ENCODE results near the gene ATP5MC2. TPM values are rescaled to one million over a fixed set of nuclear protein-coding genes. Genes with fewer than 3 reads are reported as not detected.
"Not testable (repeated sequence)": the region's sequence is repeated elsewhere in the genome, so short reads cannot be mapped to it uniquely, and the experiment has no call there.

ATP5MC2 gene
- total RNA-seq, 2 experiments from 2014 or later: 226 to 241 TPM

GRCh38 chr12:53659011-53659551 is 16.8 kb downstream of the ATP5MC2 start:
- DNase-seq: no peak
- Mint-ChIP-seq H3K4me3 (no peak overlapping the region), H3K9me3 (no peaks in the 10 kb centered on the region), H3K4me1 (no peaks in the 10 kb centered on the region), H3K27me3 (no peaks in the 10 kb centered on the region), H3K36me3 (peaks cover 16% of the 10 kb centered on the region), H3K27ac (no peak overlapping the region)
- ATAC-seq (ENCODE audit: low read depth): no peak
- POLR2A ChIA-PET: interaction anchor here (1.3 kb wide), 1 partner anchor 79 kb away, joined by 3 read pairs; no protein-coding TSS in a partner anchor

DNA sequence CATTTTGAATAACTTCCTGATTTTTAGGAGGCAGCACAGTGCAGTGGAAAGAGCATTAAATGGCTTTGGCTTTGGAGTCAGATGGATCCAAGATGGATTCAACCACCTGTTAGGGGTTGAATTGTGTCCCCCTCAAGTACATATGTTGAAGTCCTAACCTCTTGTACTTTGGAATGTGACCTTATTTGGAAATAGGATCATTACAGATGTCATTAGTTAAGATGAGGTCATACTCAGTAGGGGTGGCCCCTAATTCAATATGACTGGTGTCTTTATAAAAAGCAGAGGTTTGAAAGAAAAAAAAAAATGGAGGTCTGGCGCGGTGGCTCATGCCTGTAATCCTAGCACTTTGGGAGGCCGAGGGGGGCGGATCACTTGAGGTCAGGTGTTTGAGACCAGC is 18.8 kb downstream of the ATP5MC2 start:
- Mint-ChIP-seq H3K27me3 (no peaks in the 10 kb centered on the region), H3K27ac (no peak overlapping the region), H3K9me3 (no peaks in the 10 kb centered on the region), H3K4me3 (no peak overlapping the region), H3K36me3 (peaks cover 4% of the 10 kb centered on the region), H3K4me1 (no peaks in the 10 kb centered on the region)
- ATAC-seq (ENCODE audit: low read depth) (no peak), DNase-seq (no peak)
- POLR2A ChIA-PET: no interaction called here

GRCh38 chr12:53653595-53653994 is 22.3 kb downstream of the ATP5MC2 start:
- Mint-ChIP-seq H3K27ac (no peak overlapping the region), H3K4me1 (no peaks in the 10 kb centered on the region), H3K36me3 (peaks cover 2% of the 10 kb centered on the region), H3K9me3 (no peaks in the 10 kb centered on the region), H3K27me3 (no peaks in the 10 kb centered on the region), H3K4me3 (no peak overlapping the region)
- POLR2A ChIA-PET: no interaction called here
- ATAC-seq (ENCODE audit: low read depth) (no peak), DNase-seq (no peak)

- no peak for DNase-seq
- no peak for ATAC-seq (ENCODE audit: low read depth)
- H3K4me3 Mint-ChIP-seq: no peak overlapping the region
- no peak overlapping the region for H3K27ac Mint-ChIP-seq
- H3K9me3 Mint-ChIP-seq: no peaks in the 10 kb centered on the region
- POLR2A ChIA-PET: no interaction called here
- peaks cover 2% of the 10 kb centered on the region for H3K36me3 Mint-ChIP-seq
- H3K4me1 Mint-ChIP-seq: no peaks in the 10 kb centered on the region
- H3K27me3 Mint-ChIP-seq: no peaks in the 10 kb centered on the region
Measured at GRCh38 chr12:53652366-53652765, 23.5 kb downstream of the ATP5MC2 start.

GRCh38 chr12:53651737-53652136 is 24.1 kb downstream of the ATP5MC2 start:
- Mint-ChIP-seq H3K27me3 (no peaks in the 10 kb centered on the region), H3K9me3 (no peaks in the 10 kb centered on the region), H3K27ac (no peak overlapping the region), H3K4me1 (no peaks in the 10 kb centered on the region), H3K36me3 (peaks cover under 1% of the 10 kb centered on the region), H3K4me3 (no peak overlapping the region)
- POLR2A ChIA-PET: no interaction called here
- ATAC-seq (ENCODE audit: low read depth) (no peak), DNase-seq (no peak)

- H3K36me3 Mint-ChIP-seq; H3K27ac Mint-ChIP-seq; H3K9me3 Mint-ChIP-seq; ATAC-seq (ENCODE audit: low read depth); H3K4me1 Mint-ChIP-seq; H3K4me3 Mint-ChIP-seq; H3K27me3 Mint-ChIP-seq; POLR2A ChIA-PET; DNase-seq: not testable (repeated sequence)
Measured at GRCh38 chr12:53646300-53646699, 29.6 kb downstream of the ATP5MC2 start.

GRCh38 chr12:53645165-53645564 is 30.7 kb downstream of the ATP5MC2 start:
- no peak for DNase-seq
- Mint-ChIP-seq H3K27me3 (peaks cover 5% of the 10 kb centered on the region), H3K36me3 (no peaks in the 10 kb centered on the region), H3K27ac (no peak overlapping the region), H3K9me3 (no peaks in the 10 kb centered on the region), H3K4me3 (no peak overlapping the region), H3K4me1 (no peaks in the 10 kb centered on the region)
- ATAC-seq (ENCODE audit: low read depth): no peak
- POLR2A ChIA-PET: interaction anchor here (0.7 kb wide), 1 partner anchor 137 kb away, joined by 5 read pairs; no protein-coding TSS in a partner anchor

DNA sequence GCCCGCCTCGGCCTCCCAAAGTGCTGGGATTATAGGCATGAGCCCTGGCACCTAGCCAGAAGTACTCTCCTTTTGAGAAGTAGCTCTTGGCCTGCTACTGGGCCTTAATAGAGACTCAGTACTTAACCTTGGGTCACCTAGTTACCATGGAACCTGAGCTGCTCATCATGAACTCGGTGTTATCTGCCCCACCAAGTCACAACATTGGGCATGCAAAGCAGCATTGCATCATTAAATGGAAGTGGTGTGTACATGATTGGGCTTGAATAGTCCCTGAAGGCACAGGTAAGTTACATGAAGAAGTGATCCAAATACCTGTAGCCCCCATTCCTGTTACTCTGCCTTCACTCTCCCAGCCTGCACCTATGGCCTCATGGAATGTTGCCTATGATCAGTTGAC is 31.8 kb downstream of the ATP5MC2 start:
- POLR2A ChIA-PET: no interaction called here
- DNase-seq: no peak
- no peak overlapping the region for H3K4me3 Mint-ChIP-seq
- no peaks in the 10 kb centered on the region for H3K36me3 Mint-ChIP-seq
- no peak overlapping the region for H3K27ac Mint-ChIP-seq
- peaks cover 6% of the 10 kb centered on the region for H3K27me3 Mint-ChIP-seq
- no peak for ATAC-seq (ENCODE audit: low read depth)
- H3K9me3 Mint-ChIP-seq: no peaks in the 10 kb centered on the region
- H3K4me1 Mint-ChIP-seq: no peaks in the 10 kb centered on the region

DNA sequence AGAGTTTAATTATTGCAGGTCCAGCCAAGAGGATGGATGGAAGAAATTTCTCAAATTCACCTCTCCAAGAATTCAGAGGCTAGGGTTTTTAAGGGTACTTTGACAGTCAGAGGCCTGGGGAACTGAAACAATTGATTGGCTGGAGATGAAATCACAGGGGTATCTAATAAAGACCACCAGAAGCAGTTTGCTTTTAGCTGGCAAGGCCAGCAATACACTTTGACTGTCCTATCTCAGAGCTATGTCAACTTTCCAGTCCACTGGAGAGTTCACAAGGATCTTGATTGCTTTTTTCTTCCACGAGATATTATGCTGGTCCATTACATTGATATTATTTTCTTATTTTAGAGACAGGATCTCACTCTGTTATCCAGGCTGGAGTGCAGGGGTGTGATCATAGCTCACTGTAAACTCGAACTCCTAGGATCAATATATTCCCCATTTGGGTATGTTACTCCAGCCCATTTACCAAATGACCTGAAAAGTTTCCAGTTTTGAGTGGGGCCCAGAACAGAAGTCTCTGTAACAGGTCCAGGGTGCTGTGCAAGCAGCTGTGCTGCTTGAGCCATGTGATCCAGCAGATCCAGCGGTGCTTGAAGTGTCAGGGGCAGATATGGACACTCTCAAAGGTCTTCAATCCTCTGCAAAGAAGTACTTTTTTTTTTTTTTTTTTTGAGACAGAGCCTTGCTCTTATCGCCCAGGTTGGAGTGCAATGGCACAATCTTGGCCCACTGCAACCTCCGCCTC is 32.5 kb downstream of the ATP5MC2 start:
- Mint-ChIP-seq H3K4me1 (no peaks in the 10 kb centered on the region), H3K36me3 (no peaks in the 10 kb centered on the region), H3K27me3 (peaks cover 8% of the 10 kb centered on the region), H3K27ac (no peak overlapping the region), H3K4me3 (no peak overlapping the region), H3K9me3 (no peaks in the 10 kb centered on the region)
- POLR2A ChIA-PET: no interaction called here
- DNase-seq: no peak
- no peak for ATAC-seq (ENCODE audit: low read depth)

- no peak overlapping the region for H3K4me3 Mint-ChIP-seq
- H3K27ac Mint-ChIP-seq: no peak overlapping the region
- no peak for DNase-seq
- POLR2A ChIA-PET: no interaction called here
- H3K9me3 Mint-ChIP-seq: no peaks in the 10 kb centered on the region
- no peaks in the 10 kb centered on the region for H3K4me1 Mint-ChIP-seq
- no peak for ATAC-seq (ENCODE audit: low read depth)
- peaks cover 6% of the 10 kb centered on the region for H3K27me3 Mint-ChIP-seq
- no peaks in the 10 kb centered on the region for H3K36me3 Mint-ChIP-seq
Measured at GRCh38 chr12:53638057-53638456, 37.8 kb downstream of the ATP5MC2 start.

- H3K36me3 Mint-ChIP-seq: no peaks in the 10 kb centered on the region
- H3K27ac Mint-ChIP-seq: no peak overlapping the region
- H3K4me3 Mint-ChIP-seq: no peak overlapping the region
- ATAC-seq (ENCODE audit: low read depth): no peak
- peaks cover 2% of the 10 kb centered on the region for H3K9me3 Mint-ChIP-seq
- peaks cover 2% of the 10 kb centered on the region for H3K4me1 Mint-ChIP-seq
- peaks cover 9% of the 10 kb centered on the region for H3K27me3 Mint-ChIP-seq
- POLR2A ChIA-PET: no interaction called here
- DNase-seq: no peak
Measured at GRCh38 chr12:53636641-53637040, 39.2 kb downstream of the ATP5MC2 start.

- H3K27ac Mint-ChIP-seq; H3K4me1 Mint-ChIP-seq; ATAC-seq (ENCODE audit: low read depth); H3K9me3 Mint-ChIP-seq; DNase-seq; H3K4me3 Mint-ChIP-seq; H3K36me3 Mint-ChIP-seq; H3K27me3 Mint-ChIP-seq; POLR2A ChIA-PET: not testable (repeated sequence)
Measured at GRCh38 chr12:53635708-53636107, 40.2 kb downstream of the ATP5MC2 start.

GRCh38 chr12:53631721-53632120 is 44.2 kb downstream of the ATP5MC2 start:
- Mint-ChIP-seq H3K36me3 (no peaks in the 10 kb centered on the region), H3K4me1 (peaks cover 2% of the 10 kb centered on the region), H3K9me3 (peaks cover 2% of the 10 kb centered on the region), H3K4me3 (no peak overlapping the region), H3K27ac (no peak overlapping the region), H3K27me3 (peaks cover 6% of the 10 kb centered on the region)
- POLR2A ChIA-PET: no interaction called here
- DNase-seq (no peak), ATAC-seq (ENCODE audit: low read depth) (no peak)

DNA sequence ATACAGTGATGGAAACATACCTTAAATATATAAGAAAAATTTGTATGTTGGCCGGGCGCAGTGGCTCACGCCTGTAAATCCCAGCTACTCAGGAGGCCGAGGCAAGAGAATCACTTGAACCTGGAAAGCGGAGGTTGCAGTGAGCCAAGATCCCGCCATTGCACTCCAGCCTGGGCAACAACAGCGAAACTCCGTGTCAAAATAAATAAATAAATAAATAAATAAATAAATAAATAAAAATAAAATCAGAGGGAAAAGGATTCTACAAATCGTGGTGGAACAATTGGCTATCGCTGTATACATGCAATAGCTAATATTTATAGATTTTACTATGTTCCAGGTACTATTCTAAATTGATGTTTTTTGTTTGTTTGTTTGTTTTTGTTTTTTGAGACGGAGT is 48.0 kb downstream of the ATP5MC2 start:
- ATAC-seq (ENCODE audit: low read depth) (no peak), DNase-seq (no peak)
- Mint-ChIP-seq H3K36me3 (no peaks in the 10 kb centered on the region), H3K9me3 (peaks cover 2% of the 10 kb centered on the region), H3K27ac (no peak overlapping the region), H3K4me1 (peaks cover 20% of the 10 kb centered on the region), H3K27me3 (peaks cover 3% of the 10 kb centered on the region), H3K4me3 (no peak overlapping the region)
- POLR2A ChIA-PET: interaction anchor here (1.1 kb wide), 1 partner anchor 50 kb away, joined by 3 read pairs; no protein-coding TSS in a partner anchor

Measured in activated naive CD8-positive, alpha-beta T cell treated with anti-CD3 and anti-CD28 coated beads, Interleukin-2, amount 10 ng/mL, durations not matched to agents 7 days and 5 days (primary cell).